Nephron progenitor cell (in vitro differentiated cells): ENCODE data around the gene AWAT2.

Experiments used
- DNase-seq: peaks from one replicate; pipeline ENCODE4 v3.0.0; 2021
- H3K27ac Mint-ChIP-seq: 2 replicates; pipeline ENCODE4 v1.8.0; 2021; ENCODE audit warnings: mild to moderate bottlenecking, moderate library complexity, mixed read lengths
- H3K27me3 Mint-ChIP-seq: 2 replicates; pipeline ENCODE4 v1.8.0; 2021; ENCODE audit warnings: mild to moderate bottlenecking, low read depth, mixed read lengths; ENCODE audit not compliant: poor library complexity
- H3K36me3 Mint-ChIP-seq: 2 replicates; pipeline ENCODE4 v1.8.0; 2021; ENCODE audit warnings: low read depth, mixed read lengths
- H3K4me1 Mint-ChIP-seq: 2 replicates; pipeline ENCODE4 v1.8.0; 2021; ENCODE audit warnings: mixed read lengths
- H3K4me3 Mint-ChIP-seq: 2 replicates; pipeline ENCODE4 v1.8.0; 2021; ENCODE audit warnings: mild to moderate bottlenecking, moderate library complexity, mixed read lengths
- H3K9me3 Mint-ChIP-seq: 2 replicates; pipeline ENCODE4 v1.8.0; 2021; ENCODE audit warnings: mild to moderate bottlenecking, moderate library complexity, mixed read lengths
- TF ChIP-seq, protein P1 (sequence below): fragments of 200-600 bp; sonication (generic); IDR thresholded peaks from 2 replicates; pipeline ENCODE4 v1.5.0; 2021; ENCODE audit warnings: antibody characterized with exemption

The AWAT2 gene

GRCh38 chrX:70087857-70088630, 38.3 kb upstream of the AWAT2 start:
- Mint-ChIP-seq H3K4me3 (no peak overlapping the region), H3K27ac (no peak overlapping the region), H3K4me1 (no peaks in the 10 kb centered on the region), H3K9me3 (peaks cover 31% of the 10 kb centered on the region), H3K27me3 (peaks cover 2% of the 10 kb centered on the region), H3K36me3 (no peaks in the 10 kb centered on the region)
- DNase-seq, result no peak
- TF ChIP-seq, protein P1, sequence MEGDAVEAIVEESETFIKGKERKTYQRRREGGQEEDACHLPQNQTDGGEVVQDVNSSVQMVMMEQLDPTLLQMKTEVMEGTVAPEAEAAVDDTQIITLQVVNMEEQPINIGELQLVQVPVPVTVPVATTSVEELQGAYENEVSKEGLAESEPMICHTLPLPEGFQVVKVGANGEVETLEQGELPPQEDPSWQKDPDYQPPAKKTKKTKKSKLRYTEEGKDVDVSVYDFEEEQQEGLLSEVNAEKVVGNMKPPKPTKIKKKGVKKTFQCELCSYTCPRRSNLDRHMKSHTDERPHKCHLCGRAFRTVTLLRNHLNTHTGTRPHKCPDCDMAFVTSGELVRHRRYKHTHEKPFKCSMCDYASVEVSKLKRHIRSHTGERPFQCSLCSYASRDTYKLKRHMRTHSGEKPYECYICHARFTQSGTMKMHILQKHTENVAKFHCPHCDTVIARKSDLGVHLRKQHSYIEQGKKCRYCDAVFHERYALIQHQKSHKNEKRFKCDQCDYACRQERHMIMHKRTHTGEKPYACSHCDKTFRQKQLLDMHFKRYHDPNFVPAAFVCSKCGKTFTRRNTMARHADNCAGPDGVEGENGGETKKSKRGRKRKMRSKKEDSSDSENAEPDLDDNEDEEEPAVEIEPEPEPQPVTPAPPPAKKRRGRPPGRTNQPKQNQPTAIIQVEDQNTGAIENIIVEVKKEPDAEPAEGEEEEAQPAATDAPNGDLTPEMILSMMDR, result no peak

- DNase-seq, result no peak
- Mint-ChIP-seq H3K36me3 (no peaks in the 10 kb centered on the region), H3K9me3 (peaks cover 25% of the 10 kb centered on the region), H3K4me1 (no peaks in the 10 kb centered on the region), H3K27ac (no peak overlapping the region), H3K4me3 (no peak overlapping the region), H3K27me3 (peaks cover 2% of the 10 kb centered on the region)
- TF ChIP-seq, protein P1, result no peak
These were observed 35.0 kb upstream of the AWAT2 start for GRCh38 chrX:70084592-70085240.

DNA sequence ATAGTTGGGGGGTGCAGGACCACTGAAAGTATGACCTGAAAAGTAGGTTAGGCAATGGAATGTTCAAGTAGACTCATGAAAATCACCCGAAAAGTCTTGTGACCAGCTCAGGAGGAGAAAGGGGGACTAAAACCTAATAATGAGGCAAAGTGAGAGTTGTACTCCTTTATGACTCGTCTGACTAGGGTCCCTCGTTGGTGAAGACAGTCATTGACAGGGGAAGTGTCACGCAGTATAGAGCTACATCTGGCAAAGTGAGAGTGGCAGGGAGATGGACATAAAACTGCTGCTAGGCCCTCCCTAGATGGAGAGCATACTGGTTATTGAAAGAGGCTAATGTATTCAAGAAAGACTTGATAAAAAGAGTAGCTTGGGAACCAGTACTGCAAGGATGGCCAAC, 33.0 kb upstream of the AWAT2 start:
- no peaks in the 10 kb centered on the region for H3K36me3 Mint-ChIP-seq
- no peaks in the 10 kb centered on the region for H3K4me1 Mint-ChIP-seq
- H3K9me3 Mint-ChIP-seq, result peaks cover 36% of the 10 kb centered on the region
- DNase-seq, result no peak
- TF ChIP-seq, protein P1, result no peak
- H3K4me3 Mint-ChIP-seq, result no peak overlapping the region
- H3K27me3 Mint-ChIP-seq, result no peaks in the 10 kb centered on the region
- no peak overlapping the region for H3K27ac Mint-ChIP-seq

- Mint-ChIP-seq H3K9me3 (peaks cover 61% of the 10 kb centered on the region), H3K4me3 (no peak overlapping the region), H3K4me1 (no peaks in the 10 kb centered on the region), H3K27ac (no peak overlapping the region), H3K27me3 (no peaks in the 10 kb centered on the region), H3K36me3 (no peaks in the 10 kb centered on the region)
- DNase-seq, result no peak
- TF ChIP-seq, protein P1, result no peak
These were observed 30.1 kb upstream of the AWAT2 start for GRCh38 chrX:70079870-70080269.

- H3K4me3 Mint-ChIP-seq, result no peak overlapping the region
- peaks cover 64% of the 10 kb centered on the region for H3K9me3 Mint-ChIP-seq
- no peak for DNase-seq
- H3K27me3 Mint-ChIP-seq, result no peaks in the 10 kb centered on the region
- TF ChIP-seq, protein P1, result no peak
- H3K36me3 Mint-ChIP-seq, result no peaks in the 10 kb centered on the region
- no peaks in the 10 kb centered on the region for H3K4me1 Mint-ChIP-seq
- no peak overlapping the region for H3K27ac Mint-ChIP-seq
These were observed 29.6 kb upstream of the AWAT2 start for GRCh38 chrX:70079297-70079696.
